ENCODE data around the gene C19orf25. TPM values are rescaled to one million over a fixed set of nuclear protein-coding genes. Genes with fewer than 3 reads are reported as not detected.
A peak's percentile ranks its signal among the peaks of the same experiment; 100 is the strongest.

The C19orf25 gene
- total and polyA plus RNA-seq, 10 of the 15 experiments (the other 5 are each of a cell fraction or from before 2014, with no cell fraction given): 1.2 to 67.0 (median 25.6) TPM

DNA sequence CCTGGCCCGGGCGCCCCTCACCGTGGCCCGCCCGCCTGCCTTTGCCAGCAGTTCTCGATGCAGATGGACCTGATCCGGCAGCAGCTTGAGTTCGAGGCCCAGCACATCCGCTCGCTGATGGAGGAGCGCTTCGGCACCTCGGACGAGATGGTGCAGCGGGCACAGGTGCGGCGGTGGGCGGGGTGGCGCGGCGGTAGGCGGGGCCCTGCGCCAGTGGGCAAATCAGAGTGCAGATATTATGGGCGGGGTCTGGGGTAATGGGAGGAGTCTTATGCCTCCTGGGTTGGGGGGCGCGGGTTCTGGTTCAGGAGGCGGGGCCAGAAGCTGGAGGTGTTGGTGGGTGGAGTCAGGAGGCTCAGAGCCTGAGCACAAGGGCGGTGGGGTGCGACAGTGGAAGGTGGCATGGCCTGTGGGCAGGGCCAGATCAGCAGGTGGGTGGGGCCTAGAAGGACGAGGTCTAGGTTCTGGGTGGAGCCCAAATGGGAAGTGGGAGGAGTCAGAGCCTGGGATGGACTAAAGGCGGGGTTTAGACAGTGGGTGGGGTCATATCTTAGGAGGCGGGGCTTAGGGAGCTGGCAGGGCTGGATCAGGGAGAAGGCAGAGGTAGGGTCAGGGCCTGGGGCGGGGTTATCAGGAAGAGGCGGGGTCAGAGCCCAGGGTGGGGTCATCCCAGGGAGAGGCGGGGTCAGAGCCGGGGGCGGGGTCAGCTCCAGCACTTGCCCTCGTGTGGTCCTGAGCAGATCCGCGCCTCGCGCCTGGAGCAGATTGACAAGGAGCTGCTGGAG is 23.5 kb downstream of the C19orf25 start:
- no peak for DNase-seq (ENCODE audit: low read depth, low spot score)
- H3K9me3 ChIP-seq (replicated peaks; ENCODE audit: control insufficient read depth, insufficient read depth, low read length): no peaks in the 10 kb centered on the region; the same call in 2 of the 3 replicates
- no peak overlapping the region for H3K4me3 ChIP-seq
- CTCF ChIA-PET: interaction anchor here (1.3 kb wide), 1 partner anchor 11 kb away, joined by 3 read pairs; no protein-coding TSS in a partner anchor
- in situ Hi-C loops (cut with MboI): no loop called here
- no peak for FAIRE-seq
- SMC1A ChIA-PET (ENCODE audit: uncharacterized antibody, unreplicated experiment): no interaction called here
- no peaks in the 10 kb centered on the region for H4K20me1 ChIP-seq (ENCODE audit: control insufficient read depth, insufficient read depth)
- H3K27me3 ChIP-seq (replicated peaks in 1 of 2; ENCODE audit: control insufficient read depth in 2 of 2, insufficient read depth in 2 of 2, low read length in 1 of 2): peaks cover 4% of the 10 kb centered on the region in 2 experiments; a peak in 2 of 4 replicates
- RAD21 ChIA-PET (ENCODE audit: unreplicated experiment): no interaction called here
- no peak overlapping the region for H3K27ac ChIP-seq (ENCODE audit: control insufficient read depth, insufficient read depth)
- H2AFZ ChIP-seq (ENCODE audit: control insufficient read depth, low read depth, low read length): no peak overlapping the region
- peaks cover 3% of the 10 kb centered on the region for H3K4me1 ChIP-seq (ENCODE audit: control insufficient read depth, insufficient read depth, low read length)
- H3K4me2 ChIP-seq (ENCODE audit: control insufficient read depth, insufficient read depth): 0 out of 2 replicates have a peak overlapping the region, but pooled peaks have one; percentile 25
- no peaks in the 10 kb centered on the region for H3K79me2 ChIP-seq (ENCODE audit: control insufficient read depth, insufficient read depth, low read length)
- intact Hi-C loops (cut with micrococcal nuclease; ENCODE audit: unreplicated experiment): no loop called here
- no peaks in the 10 kb centered on the region for H3K36me3 ChIP-seq (ENCODE audit: control insufficient read depth in 2 of 2, insufficient read depth in 2 of 2, low read length in 1 of 2)
- H3K9ac ChIP-seq (ENCODE audit: control insufficient read depth, insufficient read depth, low read length): no peak overlapping the region
- TF ChIP-seq BHLHE40 (IDR thresholded peaks at IDR 0.05; ENCODE audit: borderline replicate concordance in 1 of 2, low read depth in 2 of 2, low read length in 1 of 2) (no peak), SPI1 (IDR thresholded peaks at IDR 0.05; ENCODE audit: borderline replicate concordance, insufficient read depth, low read depth, low read length) (peak; percentile 22; the same call in 1 of the 2 replicates), POLR2A (IDR thresholded peaks at IDR 0.05; ENCODE audit: low read depth, low read length) (0 out of 2 replicates have a peak, but pooled peaks have one; percentile 19), SMAD1 (IDR thresholded peaks at IDR 0.05; ENCODE audit: low read depth, partially characterized antibody) (no peak)
- POLR2A ChIA-PET: no interaction called here
- WGBS (ENCODE audit: insufficient coverage, insufficient replicate concordance, low lambda C conversion rate, missing lambda C conversion rate): 13% methylated on average over 38 of the region's 42 CpGs
- no TSS peak for BruUV-seq (replicated peaks)
- ATAC-seq: peak; percentile 78

DNA sequence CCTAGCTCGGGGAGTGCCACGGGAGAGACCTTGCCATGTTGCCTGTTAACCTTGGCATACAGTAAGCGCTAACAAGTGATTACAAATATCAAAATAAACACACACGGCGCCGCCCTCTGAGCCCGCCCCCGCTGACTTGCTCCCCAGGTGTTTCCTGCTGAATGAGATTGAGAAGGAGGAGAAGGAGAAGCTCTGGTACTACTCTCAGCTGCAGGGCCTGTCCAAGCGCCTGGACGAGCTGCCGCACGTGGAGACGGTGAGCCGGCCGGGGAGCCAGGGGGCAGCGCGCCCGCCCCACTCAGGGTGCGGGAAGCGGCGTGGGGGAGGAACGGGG is 24.0 kb downstream of the C19orf25 start:
- no peaks in the 10 kb centered on the region for H3K36me3 ChIP-seq (ENCODE audit: control insufficient read depth in 2 of 2, insufficient read depth in 2 of 2, low read length in 1 of 2)
- 0 out of 2 replicates have a peak overlapping the region, but pooled peaks have one; percentile 25 for H3K4me2 ChIP-seq (ENCODE audit: control insufficient read depth, insufficient read depth)
- 0 out of 3 replicates have a peak, but pooled peaks of 1 of the 2 experiments have one; percentile 35 for TF ChIP-seq EGR1 (IDR thresholded peaks at IDR 0.05; ENCODE audit: borderline replicate concordance in 1 of 2, low read depth in 2 of 2, low read length in 2 of 2)
- no peak for TF ChIP-seq NR2C1 (IDR thresholded peaks at IDR 0.05)
- intact Hi-C loops (cut with micrococcal nuclease; ENCODE audit: unreplicated experiment) (no loop called here), in situ Hi-C loops (cut with MboI) (no loop called here)
- no peak overlapping the region for H3K9ac ChIP-seq (ENCODE audit: control insufficient read depth, insufficient read depth, low read length)
- ChIA-PET CTCF (interaction anchor here (1.3 kb wide), 1 partner anchor 11 kb away, joined by 3 read pairs; no protein-coding TSS in a partner anchor), RAD21 (ENCODE audit: unreplicated experiment) (no interaction called here), SMC1A (ENCODE audit: uncharacterized antibody, unreplicated experiment) (no interaction called here), POLR2A (no interaction called here)
- no peak overlapping the region for H3K4me3 ChIP-seq
- H3K4me1 ChIP-seq (ENCODE audit: control insufficient read depth, insufficient read depth, low read length): peaks cover 3% of the 10 kb centered on the region
- H3K9me3 ChIP-seq (replicated peaks; ENCODE audit: control insufficient read depth, insufficient read depth, low read length): no peaks in the 10 kb centered on the region; the same call in 2 of the 3 replicates
- FAIRE-seq (no peak), ATAC-seq (no peak), DNase-seq (ENCODE audit: low read depth, low spot score) (no peak)
- H3K27me3 ChIP-seq (replicated peaks in 1 of 2; ENCODE audit: control insufficient read depth in 2 of 2, insufficient read depth in 2 of 2, low read length in 1 of 2): peaks cover 5% of the 10 kb centered on the region in 2 experiments; a peak in 2 of 4 replicates
- no peak overlapping the region for H2AFZ ChIP-seq (ENCODE audit: control insufficient read depth, low read depth, low read length)
- 6% methylated on average over 22 of the region's 22 CpGs for WGBS (ENCODE audit: insufficient coverage, insufficient replicate concordance, low lambda C conversion rate, missing lambda C conversion rate)
- H4K20me1 ChIP-seq (ENCODE audit: control insufficient read depth, insufficient read depth): no peaks in the 10 kb centered on the region
- no peaks in the 10 kb centered on the region for H3K79me2 ChIP-seq (ENCODE audit: control insufficient read depth, insufficient read depth, low read length)
- BruUV-seq (replicated peaks): no TSS peak
- H3K27ac ChIP-seq (ENCODE audit: control insufficient read depth, insufficient read depth): no peak overlapping the region

Measured in GM12878 (cell line).